HG02763 (cell line): Measurements from ENCODE around the gene UGT3A2.

Experiments
- ATAC-seq: cut with Tn5 transposase; IDR thresholded peaks from one replicate; pipeline ENCODE4 v1.9.1; 2021; ENCODE audit warnings: mild to moderate bottlenecking, moderate library complexity; ENCODE audit not compliant: unreplicated experiment

UGT3A2 gene

GRCh38 chr5:36066540-36067210, at the start of gene UGT3A2:
Gene UGT3A2 (minus strand): TSS chr5:36066882. CDS start chr5:36066789, 93 bp downstream.
- ATAC-seq: no peak

GRCh38 chr5:36111238-36111637, 44.6 kb upstream of the UGT3A2 start:
- no peak for ATAC-seq

GRCh38 chr5:36108758-36109460, 42.2 kb upstream of the UGT3A2 start:
- no peak for ATAC-seq

- ATAC-seq: no peak
These were observed 39.1 kb upstream of the UGT3A2 start for GRCh38 chr5:36105819-36106218.

- ATAC-seq: no peak
These were observed 33.1 kb upstream of the UGT3A2 start for GRCh38 chr5:36099748-36100147.

- no peak for ATAC-seq
These were observed 29.8 kb upstream of the UGT3A2 start for GRCh38 chr5:36096486-36096885.

GRCh38 chr5:36089989-36090388, 23.3 kb upstream of the UGT3A2 start:
- ATAC-seq: no peak

GRCh38 chr5:36079200-36079781, 12.6 kb upstream of the UGT3A2 start:
- ATAC-seq: peak; percentile 92

GRCh38 chr5:36078430-36078829, 11.7 kb upstream of the UGT3A2 start:
- no peak for ATAC-seq

- peak; percentile 83 for ATAC-seq
These were observed 7.0 kb upstream of the UGT3A2 start for GRCh38 chr5:36073595-36074216.

GRCh38 chr5:36070687-36071571, 4.2 kb upstream of the UGT3A2 start:
- peak; percentile 48 for ATAC-seq

GRCh38 chr5:36068751-36069281, 2.1 kb upstream of the UGT3A2 start:
- no peak for ATAC-seq

GRCh38 chr5:36066001-36066539, 612 bp downstream of the UGT3A2 start:
- no peak for ATAC-seq

GRCh38 chr5:36060420-36060887, 6.2 kb downstream of the UGT3A2 start:
- no peak for ATAC-seq

GRCh38 chr5:36059571-36060419, 6.9 kb downstream of the UGT3A2 start:
- ATAC-seq: no peak

- no peak for ATAC-seq
These were observed 7.9 kb downstream of the UGT3A2 start for GRCh38 chr5:36058776-36059175.

- no peak for ATAC-seq
These were observed 9.3 kb downstream of the UGT3A2 start for GRCh38 chr5:36057386-36057785.

- no peak for ATAC-seq
These were observed 10.3 kb downstream of the UGT3A2 start for GRCh38 chr5:36056422-36056821.

- no peak for ATAC-seq
These were observed 10.7 kb downstream of the UGT3A2 start for GRCh38 chr5:36055984-36056383.
